Mucosa of stomach (tissue), 1 donor: Measurements from ENCODE around the gene TGFBR1.
A peak's percentile ranks its signal among the peaks of the same experiment; 100 is the strongest.

Source experiments
- H3K27me3 ChIP-seq: one replicate; pipeline ENCODE4 v1.7.0; 2013; ENCODE audit warnings: mild to moderate bottlenecking, low read length; ENCODE audit not compliant: control insufficient read depth, insufficient read depth
- H3K36me3 ChIP-seq: one replicate; pipeline ENCODE4 v1.7.0; 2013; ENCODE audit warnings: low read length; ENCODE audit not compliant: control insufficient read depth, insufficient read depth
- H3K4me1 ChIP-seq: one replicate; pipeline ENCODE4 v1.7.0; 2013; ENCODE audit warnings: mild to moderate bottlenecking, low read length; ENCODE audit not compliant: control insufficient read depth, insufficient read depth
- H3K4me3 ChIP-seq: one replicate; pipeline ENCODE4 v1.7.0; 2013; ENCODE audit warnings: low read length
- H3K9ac ChIP-seq: one replicate; pipeline ENCODE4 v1.7.0; 2013; ENCODE audit warnings: mild to moderate bottlenecking, low read length, moderate library complexity
- H3K9me3 ChIP-seq: one replicate; pipeline ENCODE4 v1.7.0; 2013; ENCODE audit warnings: mild to moderate bottlenecking, low read length, moderate library complexity; ENCODE audit not compliant: control insufficient read depth
- donor health status: Pancreatic carcinoma.

Gene TGFBR1

DNA sequence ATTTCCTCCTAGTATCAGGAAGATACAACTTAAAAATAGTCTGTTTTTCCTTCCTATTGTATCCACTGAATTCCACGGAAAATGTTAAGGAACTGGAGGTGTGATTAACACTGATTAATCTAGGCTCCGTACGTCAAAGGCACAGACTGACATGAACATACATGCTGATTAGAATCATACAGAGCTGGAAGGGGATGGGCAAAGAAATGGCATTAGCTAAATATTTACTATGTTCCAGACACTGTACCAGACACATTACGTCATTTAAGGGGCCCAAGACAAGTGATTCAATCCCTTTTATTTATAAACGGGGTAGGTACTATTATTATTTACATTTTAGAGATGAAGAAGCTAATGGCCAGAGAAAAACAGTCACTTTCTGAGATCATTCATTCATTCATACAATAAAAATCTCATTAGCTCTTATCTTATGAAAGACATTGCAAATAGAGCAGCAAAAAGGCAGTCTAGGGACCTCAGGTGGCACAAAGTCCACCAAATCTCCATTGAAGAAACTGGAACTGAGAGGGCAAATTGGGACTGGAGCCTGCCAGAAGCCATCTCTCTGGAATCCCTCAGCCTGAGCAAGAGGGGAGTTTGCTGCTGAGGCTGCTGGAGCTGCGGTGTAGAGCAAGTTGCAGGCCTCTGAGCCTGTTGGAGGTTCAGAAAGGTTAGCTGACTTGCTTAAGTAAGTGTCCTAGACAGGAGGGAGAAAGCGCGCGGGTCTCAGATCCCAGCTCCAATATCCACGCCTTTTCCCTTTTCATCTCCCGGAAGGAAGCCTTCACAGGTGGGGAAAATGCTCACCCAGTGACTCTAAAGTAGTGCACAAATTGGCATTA, 1.6 kb upstream of the TGFBR1 start:
- Histone ChIP-seq H3K27me3 (no peaks in the 10 kb centered on the region), H3K4me1 (peaks cover 26% of the 10 kb centered on the region), H3K9ac (peak overlapping the region; percentile 38), H3K9me3 (no peaks in the 10 kb centered on the region), H3K4me3 (no peak overlapping the region), H3K36me3 (no peaks in the 10 kb centered on the region)

DNA sequence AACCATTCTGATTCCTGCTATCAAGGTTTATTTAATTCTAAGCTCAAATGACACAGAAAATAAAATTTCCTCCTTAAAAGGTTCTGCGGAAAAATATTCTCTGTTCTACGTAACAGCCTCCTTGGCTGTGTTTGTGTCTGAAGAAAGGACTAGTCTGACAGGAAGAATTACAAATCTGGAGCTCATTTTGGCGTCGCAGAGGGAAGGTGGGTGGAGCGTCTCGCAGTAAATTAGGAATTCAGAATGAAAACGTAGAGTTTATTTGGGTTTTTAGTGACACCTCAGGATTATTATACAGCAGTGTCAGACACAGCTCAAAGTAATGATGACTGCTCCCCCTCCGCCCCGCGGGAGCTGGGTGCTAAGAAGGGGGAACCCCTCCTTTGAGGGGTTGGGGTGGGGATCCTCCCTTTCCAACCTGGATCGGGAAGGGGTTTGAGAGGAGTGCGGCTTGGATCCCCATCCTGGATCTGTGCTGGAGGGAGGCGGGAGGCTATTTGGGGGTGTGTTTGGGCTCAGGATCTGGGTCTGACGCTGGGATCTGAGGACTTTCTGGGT, 933 bp upstream of the TGFBR1 start:
- H3K27me3 ChIP-seq, result no peaks in the 10 kb centered on the region
- peaks cover 26% of the 10 kb centered on the region for H3K4me1 ChIP-seq
- H3K9ac ChIP-seq, result peak overlapping the region; percentile 70
- no peaks in the 10 kb centered on the region for H3K9me3 ChIP-seq
- H3K36me3 ChIP-seq, result no peaks in the 10 kb centered on the region
- H3K4me3 ChIP-seq, result peak overlapping the region; percentile 69

DNA sequence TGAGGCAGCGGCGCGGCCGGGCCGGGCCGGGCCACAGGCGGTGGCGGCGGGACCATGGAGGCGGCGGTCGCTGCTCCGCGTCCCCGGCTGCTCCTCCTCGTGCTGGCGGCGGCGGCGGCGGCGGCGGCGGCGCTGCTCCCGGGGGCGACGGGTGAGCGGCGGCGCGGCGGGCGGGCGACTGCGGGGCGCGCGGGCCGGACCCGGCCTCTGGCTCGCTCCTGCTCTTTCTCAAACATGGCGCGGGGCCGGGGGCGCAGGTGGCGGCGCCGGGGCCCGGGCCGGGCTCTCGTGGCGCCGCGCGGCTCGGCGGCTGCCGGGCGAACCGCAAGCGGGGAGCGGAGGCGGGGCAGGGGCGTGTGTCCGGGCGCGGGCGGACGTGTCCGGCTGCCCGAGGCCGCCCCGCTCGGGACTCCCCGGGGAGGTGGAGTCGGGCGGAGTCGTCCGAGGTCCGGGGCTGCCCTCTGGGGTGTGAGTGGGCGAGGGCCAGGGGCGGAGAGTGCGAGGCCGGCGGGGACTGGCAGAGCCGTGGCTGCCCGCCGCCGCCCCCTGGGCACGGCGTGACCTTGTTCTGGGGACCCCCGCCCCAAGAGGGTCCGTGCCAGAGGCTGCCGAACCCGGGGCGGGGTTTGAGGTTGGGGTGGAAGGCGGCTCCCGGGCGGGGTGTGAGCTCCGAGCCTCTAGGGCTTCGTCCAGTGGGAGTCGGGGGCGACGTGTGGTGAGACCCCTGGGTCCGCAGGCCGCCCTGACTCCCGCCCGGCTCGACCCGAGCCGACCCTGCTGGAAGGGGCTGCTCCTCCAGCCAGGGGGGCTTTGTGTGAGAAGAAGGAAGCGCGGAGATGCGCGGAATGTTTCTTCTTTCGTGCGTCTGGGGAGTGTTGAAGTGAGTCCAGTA, 485 bp downstream of the TGFBR1 start:
- peak overlapping the region; percentile 73 for H3K9ac ChIP-seq
- H3K4me1 ChIP-seq, result peaks cover 26% of the 10 kb centered on the region

GRCh38 chr9:99106044-99106375, 1.1 kb downstream of the TGFBR1 start:
- Histone ChIP-seq H3K4me3 (peak overlapping the region; percentile 35), H3K4me1 (peaks cover 26% of the 10 kb centered on the region), H3K9ac (peak overlapping the region; percentile 73), H3K36me3 (no peaks in the 10 kb centered on the region), H3K27me3 (no peaks in the 10 kb centered on the region), H3K9me3 (no peaks in the 10 kb centered on the region)

More for the DNA sequence above, 485 bp downstream of the TGFBR1 start:
- H3K27me3 ChIP-seq, result no peaks in the 10 kb centered on the region
- H3K4me3 ChIP-seq, result peak overlapping the region; percentile 35
- H3K9me3 ChIP-seq, result no peaks in the 10 kb centered on the region
- no peaks in the 10 kb centered on the region for H3K36me3 ChIP-seq

GRCh38 chr9:99107421-99107820, 2.5 kb downstream of the TGFBR1 start:
- peaks cover 26% of the 10 kb centered on the region for H3K4me1 ChIP-seq
- H3K9ac ChIP-seq, result no peak overlapping the region

GRCh38 chr9:99108131-99108530, 3.2 kb downstream of the TGFBR1 start:
- no peak overlapping the region for H3K4me3 ChIP-seq
- no peaks in the 10 kb centered on the region for H3K27me3 ChIP-seq
- H3K9ac ChIP-seq, result no peak overlapping the region
- no peaks in the 10 kb centered on the region for H3K36me3 ChIP-seq
- H3K4me1 ChIP-seq, result peaks cover 19% of the 10 kb centered on the region
- no peaks in the 10 kb centered on the region for H3K9me3 ChIP-seq

More at GRCh38 chr9:99107421-99107820, 2.5 kb downstream of the TGFBR1 start:
- no peaks in the 10 kb centered on the region for H3K27me3 ChIP-seq
- H3K36me3 ChIP-seq, result no peaks in the 10 kb centered on the region
- no peaks in the 10 kb centered on the region for H3K9me3 ChIP-seq
- no peak overlapping the region for H3K4me3 ChIP-seq

DNA sequence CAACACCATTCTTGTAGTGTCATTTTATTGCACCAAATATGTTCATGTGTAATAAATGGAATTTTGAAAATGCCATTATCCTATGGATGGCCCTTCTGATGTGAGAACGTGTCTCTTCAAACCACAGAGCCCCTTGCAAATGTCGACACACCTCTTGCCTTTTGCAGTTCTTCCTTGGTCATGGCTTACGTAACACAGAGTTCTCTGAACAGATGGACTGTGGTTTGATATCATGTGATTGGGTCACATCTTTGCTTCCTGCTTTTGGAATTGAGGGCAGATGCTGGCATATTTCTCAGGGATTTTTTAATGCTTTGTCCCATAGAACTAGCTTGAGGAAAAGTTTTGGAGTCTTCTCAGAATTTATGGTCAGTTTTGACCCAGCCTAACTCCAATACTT, 4.6 kb downstream of the TGFBR1 start:
- Histone ChIP-seq H3K9ac (no peak overlapping the region), H3K4me3 (no peak overlapping the region), H3K27me3 (no peaks in the 10 kb centered on the region), H3K9me3 (no peaks in the 10 kb centered on the region), H3K4me1 (peaks cover 14% of the 10 kb centered on the region), H3K36me3 (no peaks in the 10 kb centered on the region)

DNA sequence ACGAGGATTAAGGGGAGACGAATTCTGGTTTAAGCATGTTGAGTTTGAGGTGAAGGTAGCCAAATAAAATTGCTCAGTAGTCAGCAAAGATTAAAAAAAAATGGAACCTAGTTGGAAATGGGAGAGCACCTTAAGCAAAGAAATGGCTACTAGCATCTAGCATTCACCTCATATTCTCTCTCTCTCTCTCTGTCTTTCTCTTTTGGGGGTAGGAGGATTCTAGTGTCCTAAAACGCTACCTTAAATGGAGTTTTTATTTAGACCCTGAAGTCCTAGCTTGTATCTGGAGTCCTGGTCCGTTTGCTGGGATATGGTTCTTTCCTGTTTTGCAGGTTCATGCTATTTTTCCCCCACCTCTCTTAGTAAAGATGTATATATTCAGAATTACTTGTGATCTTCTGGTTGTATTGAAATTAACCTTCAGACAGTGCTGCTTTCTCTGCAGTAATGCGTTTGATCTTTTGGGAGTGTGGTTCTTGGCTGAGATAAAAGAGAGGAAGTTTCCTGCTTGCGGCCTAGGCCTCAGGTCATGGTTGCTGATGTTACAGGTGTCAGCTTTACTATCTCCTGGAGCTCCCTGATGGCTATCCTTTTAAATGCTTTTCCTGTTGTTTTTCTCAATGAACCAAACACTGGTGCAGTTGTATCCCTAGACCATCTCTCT, 8.0 kb downstream of the TGFBR1 start:
- H3K36me3 ChIP-seq, result no peaks in the 10 kb centered on the region
- no peak overlapping the region for H3K4me3 ChIP-seq
- H3K9ac ChIP-seq, result no peak overlapping the region
- H3K4me1 ChIP-seq, result peaks cover 13% of the 10 kb centered on the region
- no peaks in the 10 kb centered on the region for H3K9me3 ChIP-seq
- no peaks in the 10 kb centered on the region for H3K27me3 ChIP-seq

GRCh38 chr9:99113414-99114048, 8.6 kb downstream of the TGFBR1 start:
- Histone ChIP-seq H3K27me3 (no peaks in the 10 kb centered on the region), H3K4me1 (peaks cover 13% of the 10 kb centered on the region), H3K9ac (no peak overlapping the region), H3K9me3 (no peaks in the 10 kb centered on the region), H3K36me3 (no peaks in the 10 kb centered on the region), H3K4me3 (no peak overlapping the region)

GRCh38 chr9:99114049-99114440, 9.1 kb downstream of the TGFBR1 start:
- peaks cover 13% of the 10 kb centered on the region for H3K4me1 ChIP-seq
- H3K36me3 ChIP-seq, result no peaks in the 10 kb centered on the region
- H3K27me3 ChIP-seq, result no peaks in the 10 kb centered on the region

DNA sequence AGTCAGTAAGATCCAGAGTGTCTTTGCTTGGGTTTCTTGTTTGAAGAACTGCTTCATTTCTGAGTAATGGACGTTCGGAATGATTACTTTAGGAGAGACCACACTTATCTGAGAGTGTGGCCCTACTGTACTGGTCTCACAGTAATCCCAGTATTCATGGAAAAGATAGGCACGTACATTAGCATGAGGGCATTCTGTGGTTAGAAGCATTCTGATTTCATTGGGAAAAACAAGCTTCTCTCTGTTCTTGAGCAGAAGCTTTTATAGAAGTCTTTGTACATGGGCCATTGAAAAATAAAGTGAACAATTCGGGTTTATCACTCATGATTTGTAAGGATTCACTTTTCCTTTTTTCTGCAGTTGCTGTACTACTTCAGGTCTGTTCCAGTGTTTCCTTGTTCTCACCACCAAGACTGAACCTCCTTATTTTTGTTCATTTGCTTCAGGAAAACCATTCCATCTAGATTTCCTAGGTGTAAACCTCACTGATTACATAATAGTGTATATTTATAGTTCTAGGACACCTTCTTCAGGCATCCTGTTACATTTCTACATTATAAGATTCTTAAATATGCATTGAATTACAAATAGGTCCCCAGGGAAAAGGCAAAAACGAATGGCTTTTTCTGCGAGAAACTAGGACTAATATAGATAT, 10.1 kb downstream of the TGFBR1 start:
- no peaks in the 10 kb centered on the region for H3K36me3 ChIP-seq
- peaks cover 13% of the 10 kb centered on the region for H3K4me1 ChIP-seq
- H3K9me3 ChIP-seq, result no peaks in the 10 kb centered on the region

More at GRCh38 chr9:99114049-99114440, 9.1 kb downstream of the TGFBR1 start:
- Histone ChIP-seq H3K9ac (no peak overlapping the region), H3K4me3 (no peak overlapping the region), H3K9me3 (no peaks in the 10 kb centered on the region)

More for the DNA sequence above, 10.1 kb downstream of the TGFBR1 start:
- H3K4me3 ChIP-seq, result no peak overlapping the region
- no peaks in the 10 kb centered on the region for H3K27me3 ChIP-seq
- no peak overlapping the region for H3K9ac ChIP-seq
